ENCODE data around the gene SLC7A10. TPM values are rescaled to one million over a fixed set of nuclear protein-coding genes. Genes with fewer than 3 reads are reported as not detected.

Gene SLC7A10
- total RNA-seq, 1 experiment from 2014 or later = 2.9 TPM

- no peak overlapping the region for H2AFZ ChIP-seq (ENCODE audit: low read length)
- peaks cover 4% of the 10 kb centered on the region for H3K23me2 ChIP-seq (ENCODE audit: insufficient read length, low read depth, low read length, poor library complexity, severe bottlenecking)
- DNase-seq = no peak
- no peak overlapping the region for H3K27ac Mint-ChIP-seq
- no peak overlapping the region for H3K18ac ChIP-seq (ENCODE audit: insufficient read length, low read depth, low read length)
- H4K91ac ChIP-seq (ENCODE audit: insufficient read length, low read depth, low read length) = no peak overlapping the region
- H2BK20ac ChIP-seq (ENCODE audit: low read depth, low read length, poor library complexity, severe bottlenecking) = no peak overlapping the region
- H3K27ac ChIP-seq (ENCODE audit: insufficient read length, low read depth, low read length) = no peak overlapping the region
- H3K79me2 ChIP-seq (ENCODE audit: insufficient read depth, low read length) = no peaks in the 10 kb centered on the region
- no peak overlapping the region for H3K9ac ChIP-seq (ENCODE audit: extremely low read depth, insufficient read length, low read length)
- H3K23ac ChIP-seq (ENCODE audit: insufficient read length, low read depth, low read length) = no peak overlapping the region
- H2BK120ac ChIP-seq (ENCODE audit: low read depth, low read length, poor library complexity, severe bottlenecking) = no peak overlapping the region
- no peak overlapping the region for H2BK15ac ChIP-seq (ENCODE audit: low read depth, low read length)
- H3K14ac ChIP-seq (ENCODE audit: insufficient read depth, low read length) = no peak overlapping the region
- no peaks in the 10 kb centered on the region for H3K4me1 ChIP-seq (ENCODE audit: insufficient read depth, low read length)
- TF ChIP-seq CTCF (conservative IDR thresholded peaks at IDR 0.05) = no peak
- no peak overlapping the region for H3T11ph ChIP-seq (ENCODE audit: low read length)
- H3K36me3 Mint-ChIP-seq (ENCODE audit: insufficient read depth in 1 of 3, low read depth in 3 of 3) = peaks cover 0 to 17% (median 13%) of the 10 kb centered on the region in 3 experiments; a peak in 5 of 7 replicates
- no peaks in the 10 kb centered on the region for H3K9me3 ChIP-seq (ENCODE audit: control insufficient read depth, low read depth, low read length)
- H3K4me2 ChIP-seq (ENCODE audit: insufficient read depth, insufficient read length, low read length) = no peak overlapping the region
- no peak overlapping the region for H4K8ac ChIP-seq (replicated peaks; ENCODE audit: insufficient read length, low read depth, low read length)
- no CpG with 5 or more reads among the region's 1 CpG for WGBS (ENCODE audit: extremely low coverage, insufficient read length, low lambda C conversion rate)
- no peak overlapping the region for H2BK5ac ChIP-seq (ENCODE audit: insufficient read length, low read length)
- H3K4me3 Mint-ChIP-seq = no peak overlapping the region
- no peak overlapping the region for H3K56ac ChIP-seq (ENCODE audit: insufficient read length, low read depth, low read length)
- H3K9me3 Mint-ChIP-seq = peaks cover 15 to 23% of the 10 kb centered on the region in 2 experiments
- H2AK5ac ChIP-seq (ENCODE audit: insufficient read length, low read length) = no peak overlapping the region
- H3K27me3 ChIP-seq (ENCODE audit: insufficient read depth, low read length) = no peaks in the 10 kb centered on the region
- H4K5ac ChIP-seq (ENCODE audit: insufficient read length, low read depth, low read length) = no peak overlapping the region
- no peaks in the 10 kb centered on the region for H3K79me1 ChIP-seq (ENCODE audit: insufficient read depth, low read depth, low read length, poor library complexity, severe bottlenecking)
- peaks cover 12 to 17% of the 10 kb centered on the region in 2 experiments for H3K4me1 Mint-ChIP-seq
- H4K20me1 ChIP-seq (ENCODE audit: control insufficient read depth, insufficient read depth, insufficient read length) = no peaks in the 10 kb centered on the region
- no peak overlapping the region for H3K4ac ChIP-seq (ENCODE audit: low read depth, low read length)
- no peaks in the 10 kb centered on the region for H3K27me3 Mint-ChIP-seq (ENCODE audit: low read depth)
- H2BK12ac ChIP-seq (ENCODE audit: insufficient read length, low read depth, low read length) = no peak overlapping the region
Measured at GRCh38 chr19:33171222-33171795, 54.3 kb downstream of the SLC7A10 start.
